Measurements from ENCODE around the gene SMC4. TPM values are rescaled to one million over a fixed set of nuclear protein-coding genes. Genes with fewer than 3 reads are reported as not detected.

Gene SMC4
- polyA plus RNA-seq, 4 donors, result 17.0 to 57.2 (median 25.7) TPM

DNA sequence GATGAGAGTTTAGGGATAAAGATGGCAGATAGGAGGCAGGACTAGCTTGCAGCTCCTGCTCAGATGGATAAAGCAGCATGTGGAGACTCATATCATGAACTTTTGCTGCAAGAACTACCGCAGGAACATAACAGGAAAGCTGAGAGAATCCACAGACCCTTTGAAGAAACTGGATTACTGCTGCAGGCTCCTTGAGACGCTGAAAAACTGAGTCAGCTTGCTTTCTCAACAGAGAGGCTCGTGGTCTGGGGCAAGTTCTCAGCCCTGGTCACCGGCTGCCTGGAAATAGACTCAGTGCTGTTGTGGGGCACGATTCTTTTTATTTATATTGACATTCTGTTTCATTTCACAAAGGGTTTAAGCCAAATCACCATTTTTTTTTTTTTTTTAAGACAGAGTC, 78.9 kb downstream of the SMC4 start:
- FAIRE-seq (no peak), DNase-seq (no peak)
- Histone ChIP-seq H3K27ac (ENCODE audit: low read depth in 1 of 3, low read length in 2 of 3) (no peak overlapping the region), H3K4me1 (ENCODE audit: control insufficient read depth in 3 of 3, insufficient read depth in 2 of 3, low read depth in 1 of 3, low read length in 2 of 3) (no peaks in the 10 kb centered on the region), H3K27me3 (ENCODE audit: control insufficient read depth in 3 of 3, insufficient read depth in 3 of 3, low read length in 3 of 3) (peaks cover 0 to 4% (median 2%) of the 10 kb centered on the region in 3 donors), H3K4me3 (ENCODE audit: low read depth in 1 of 3, low read length in 3 of 3) (no peak overlapping the region), H3K9me3 (ENCODE audit: control insufficient read depth in 2 of 2, insufficient read depth in 1 of 2, low read depth in 1 of 2, low read length in 1 of 2) (no peaks in the 10 kb centered on the region), H3K36me3 (ENCODE audit: control insufficient read depth in 3 of 3, insufficient read depth in 2 of 3, low read depth in 1 of 3, low read length in 3 of 3) (no peaks in the 10 kb centered on the region)
- 76 to 83% (median 83%) methylated on average over 5 of the region's 5 CpGs for WGBS, 3 donors

- Histone ChIP-seq H3K4me1 (ENCODE audit: control insufficient read depth in 3 of 3, insufficient read depth in 2 of 3, low read depth in 1 of 3, low read length in 2 of 3) (no peaks in the 10 kb centered on the region), H3K36me3 (ENCODE audit: control insufficient read depth in 3 of 3, insufficient read depth in 2 of 3, low read depth in 1 of 3, low read length in 3 of 3) (no peaks in the 10 kb centered on the region), H3K27me3 (ENCODE audit: control insufficient read depth in 3 of 3, insufficient read depth in 3 of 3, low read length in 3 of 3) (peaks cover 0 to 2% (median 0%) of the 10 kb centered on the region in 3 donors), H3K4me3 (ENCODE audit: low read depth in 1 of 3, low read length in 3 of 3) (no peak overlapping the region), H3K9me3 (ENCODE audit: control insufficient read depth in 2 of 2, insufficient read depth in 1 of 2, low read depth in 1 of 2, low read length in 1 of 2) (no peaks in the 10 kb centered on the region), H3K27ac (ENCODE audit: low read depth in 1 of 3, low read length in 2 of 3) (no peak overlapping the region)
- no peak for DNase-seq
- no peak for FAIRE-seq
- 92 to 97% (median 93%) methylated on average over 10 of the region's 10 CpGs for WGBS, 3 donors
These were observed 79.9 kb downstream of the SMC4 start for GRCh38 chr3:160479376-160479775.

GRCh38 chr3:160480931-160481330, 81.5 kb downstream of the SMC4 start:
- no peaks in the 10 kb centered on the region for H3K36me3 ChIP-seq (ENCODE audit: control insufficient read depth in 3 of 3, insufficient read depth in 2 of 3, low read depth in 1 of 3, low read length in 3 of 3)
- H3K27ac ChIP-seq (ENCODE audit: low read depth in 1 of 3, low read length in 2 of 3), result no peak overlapping the region
- 81 to 89% (median 83%) methylated on average over 5 of the region's 5 CpGs for whole genome bisulfite sequencing, 3 donors
- peaks cover 0 to 1% (median 0%) of the 10 kb centered on the region in 3 donors for H3K4me1 ChIP-seq (ENCODE audit: control insufficient read depth in 3 of 3, insufficient read depth in 2 of 3, low read depth in 1 of 3, low read length in 2 of 3)
- peaks cover 0 to 2% (median 0%) of the 10 kb centered on the region in 3 donors for H3K27me3 ChIP-seq (ENCODE audit: control insufficient read depth in 3 of 3, insufficient read depth in 3 of 3, low read length in 3 of 3)
- no peak overlapping the region for H3K4me3 ChIP-seq (ENCODE audit: low read depth in 1 of 3, low read length in 3 of 3)
- FAIRE-seq (no peak), DNase-seq (no peak)
- H3K9me3 ChIP-seq (ENCODE audit: control insufficient read depth in 2 of 2, insufficient read depth in 1 of 2, low read depth in 1 of 2, low read length in 1 of 2), result no peaks in the 10 kb centered on the region

DNA sequence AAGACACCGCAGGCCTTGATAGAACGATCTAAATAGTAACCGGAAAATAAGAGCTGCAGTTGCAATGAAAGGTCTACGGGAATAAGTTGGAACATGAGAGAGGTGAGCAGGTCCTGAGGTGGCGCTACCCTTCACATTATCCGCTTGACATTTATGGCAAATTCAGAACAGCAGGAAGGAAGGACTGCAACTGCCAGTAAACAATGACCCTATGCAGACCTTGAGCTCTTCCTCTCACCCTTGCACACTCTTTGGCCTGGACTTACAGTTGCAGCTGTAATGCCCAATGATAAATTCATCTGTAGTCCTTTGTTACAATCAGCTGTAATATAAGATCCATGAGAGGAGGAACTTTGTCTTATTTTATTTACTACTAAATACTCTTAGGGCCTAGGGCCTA, 82.4 kb downstream of the SMC4 start:
- H3K4me3 ChIP-seq (ENCODE audit: low read depth in 1 of 3, low read length in 3 of 3), result no peak overlapping the region
- FAIRE-seq, result no peak
- H3K27me3 ChIP-seq (ENCODE audit: control insufficient read depth in 3 of 3, insufficient read depth in 3 of 3, low read length in 3 of 3), result peaks cover 0 to 2% (median 0%) of the 10 kb centered on the region in 3 donors
- no peak overlapping the region for H3K27ac ChIP-seq (ENCODE audit: low read depth in 1 of 3, low read length in 2 of 3)
- no peaks in the 10 kb centered on the region for H3K36me3 ChIP-seq (ENCODE audit: control insufficient read depth in 3 of 3, insufficient read depth in 2 of 3, low read depth in 1 of 3, low read length in 3 of 3)
- WGBS, 3 donors, result 89 to 99% (median 94%) methylated on average over 6 of the region's 6 CpGs
- H3K4me1 ChIP-seq (ENCODE audit: control insufficient read depth in 3 of 3, insufficient read depth in 2 of 3, low read depth in 1 of 3, low read length in 2 of 3), result peaks cover 0 to 4% (median 0%) of the 10 kb centered on the region in 3 donors
- no peaks in the 10 kb centered on the region for H3K9me3 ChIP-seq (ENCODE audit: control insufficient read depth in 2 of 2, insufficient read depth in 1 of 2, low read depth in 1 of 2, low read length in 1 of 2)
- DNase-seq, result no peak

DNA sequence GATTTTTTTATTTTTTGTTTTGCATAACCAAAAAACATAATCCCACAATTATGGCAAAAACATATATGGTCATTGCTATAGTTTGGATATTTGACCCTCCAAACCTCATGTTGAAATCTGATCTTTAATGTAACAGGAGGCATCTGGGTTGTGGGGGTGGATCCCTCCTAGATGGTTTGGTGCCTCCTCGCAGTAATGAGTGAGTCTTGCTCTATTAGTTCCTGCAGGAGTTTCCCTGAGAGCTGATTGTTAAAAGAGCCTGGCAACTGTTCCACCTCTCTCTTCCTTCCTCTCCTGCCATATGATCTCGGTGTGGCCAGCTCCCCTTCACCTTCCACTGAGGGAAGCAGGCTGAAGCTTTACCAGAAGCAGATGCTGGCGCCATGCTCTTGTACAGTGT, 83.3 kb downstream of the SMC4 start:
- Histone ChIP-seq H3K27ac (ENCODE audit: low read depth in 1 of 3, low read length in 2 of 3) (no peak overlapping the region), H3K36me3 (ENCODE audit: control insufficient read depth in 3 of 3, insufficient read depth in 2 of 3, low read depth in 1 of 3, low read length in 3 of 3) (no peaks in the 10 kb centered on the region), H3K4me1 (ENCODE audit: control insufficient read depth in 3 of 3, insufficient read depth in 2 of 3, low read depth in 1 of 3, low read length in 2 of 3) (peaks cover 0 to 4% (median 0%) of the 10 kb centered on the region in 3 donors), H3K4me3 (ENCODE audit: low read depth in 1 of 3, low read length in 3 of 3) (no peak overlapping the region), H3K9me3 (ENCODE audit: control insufficient read depth in 2 of 2, insufficient read depth in 1 of 2, low read depth in 1 of 2, low read length in 1 of 2) (no peaks in the 10 kb centered on the region), H3K27me3 (ENCODE audit: control insufficient read depth in 3 of 3, insufficient read depth in 3 of 3, low read length in 3 of 3) (peaks cover 0 to under 1% (median 0%) of the 10 kb centered on the region in 3 donors)
- no peak for FAIRE-seq
- 86 to 92% (median 91%) methylated on average over 3 of the region's 3 CpGs for WGBS, 3 donors
- DNase-seq, result no peak

Other genes with a start within 250 kb of the SMC4 start
- under 1 TPM in 3 of 4 donors, not detected in 1; 0.54 to 0.92 (median 0.86) TPM for gene C3orf80, start 174.2 kb upstream of the SMC4 start, polyA plus RNA-seq
- gene IFT80, start 425 bp upstream of the SMC4 start, polyA plus RNA-seq, result 10 to 100 TPM in 1 of 4 donors, 1 to 10 TPM in 3; 3.8 to 24.1 (median 6.3) TPM
- gene TRIM59, start 50.1 kb downstream of the SMC4 start, polyA plus RNA-seq, result 10 to 100 TPM in 1 of 4 donors, 1 to 10 TPM in 1, under 1 TPM in 2; 0.54 to 12.2 (median 3.2) TPM
- gene KPNA4, start 165.9 kb downstream of the SMC4 start, polyA plus RNA-seq, result 10 to 100 TPM; 12.7 to 21.9 (median 13.1) TPM